IPS-18a (cell line): Measurements from ENCODE around the gene MUC3A.
"Not testable (repeated sequence)": the region's sequence is repeated elsewhere in the genome, so short reads cannot be mapped to it uniquely, and the experiment has no call there.

Source experiments
- H3K27ac ChIP-seq: one replicate; pipeline ENCODE4 v1.5.1; 2013; ENCODE audit warnings: low read length
- H3K27me3 ChIP-seq: one replicate; pipeline ENCODE4 v1.6.1; 2013; ENCODE audit warnings: mild to moderate bottlenecking, low read length; ENCODE audit not compliant: control insufficient read depth, insufficient read depth
- H3K36me3 ChIP-seq: one replicate; pipeline ENCODE4 v1.6.1; 2013; ENCODE audit warnings: low read depth, low read length; ENCODE audit not compliant: control insufficient read depth
- H3K4me1 ChIP-seq: one replicate; pipeline ENCODE4 v1.6.1; 2013; ENCODE audit warnings: low read depth, low read length; ENCODE audit not compliant: control insufficient read depth
- H3K4me3 ChIP-seq: one replicate; pipeline ENCODE4 v1.5.1; 2013; ENCODE audit warnings: low read length
- H3K9ac ChIP-seq: one replicate; pipeline ENCODE4 v1.6.1; 2013; ENCODE audit warnings: mild to moderate bottlenecking, low read length, moderate library complexity
- H3K9me3 ChIP-seq: one replicate; pipeline ENCODE4 v1.6.1; 2013; ENCODE audit warnings: low read depth, low read length; ENCODE audit not compliant: control insufficient read depth

MUC3A gene

GRCh38 chr7:101007361-101007760, 58.0 kb downstream of the MUC3A start:
- H3K4me1 ChIP-seq, H3K27ac ChIP-seq, H3K36me3 ChIP-seq, H3K9me3 ChIP-seq, H3K27me3 ChIP-seq, H3K9ac ChIP-seq, H3K4me3 ChIP-seq: not testable (repeated sequence)

- H3K4me3 ChIP-seq: no peak overlapping the region
- H3K27me3 ChIP-seq: no peaks in the 10 kb centered on the region
- no peaks in the 10 kb centered on the region for H3K9me3 ChIP-seq
- H3K9ac ChIP-seq: no peak overlapping the region
- no peaks in the 10 kb centered on the region for H3K4me1 ChIP-seq
- no peaks in the 10 kb centered on the region for H3K36me3 ChIP-seq
- no peak overlapping the region for H3K27ac ChIP-seq
These were observed 60.3 kb downstream of the MUC3A start for GRCh38 chr7:101009629-101010028.

- Histone ChIP-seq H3K27me3 (no peaks in the 10 kb centered on the region), H3K9ac (no peak overlapping the region), H3K4me3 (no peak overlapping the region), H3K27ac (no peak overlapping the region), H3K36me3 (no peaks in the 10 kb centered on the region), H3K9me3 (no peaks in the 10 kb centered on the region), H3K4me1 (peaks cover 6% of the 10 kb centered on the region)
These were observed 63.6 kb downstream of the MUC3A start for GRCh38 chr7:101012931-101013330.

- Histone ChIP-seq H3K4me3 (peak overlapping the region; percentile 71), H3K9ac (no peak overlapping the region), H3K27ac (no peak overlapping the region), H3K9me3 (no peaks in the 10 kb centered on the region), H3K4me1 (peaks cover 10% of the 10 kb centered on the region), H3K27me3 (no peaks in the 10 kb centered on the region), H3K36me3 (no peaks in the 10 kb centered on the region)
These were observed 66.3 kb downstream of the MUC3A start for GRCh38 chr7:101015626-101016025.

GRCh38 chr7:101017064-101017777, 67.9 kb downstream of the MUC3A start:
- H3K4me1 ChIP-seq: peaks cover 10% of the 10 kb centered on the region
- no peaks in the 10 kb centered on the region for H3K27me3 ChIP-seq
- H3K4me3 ChIP-seq: peak overlapping the region; percentile 71
- no peaks in the 10 kb centered on the region for H3K36me3 ChIP-seq
- no peaks in the 10 kb centered on the region for H3K9me3 ChIP-seq
- H3K9ac ChIP-seq: peak overlapping the region; percentile 77
- H3K27ac ChIP-seq: peak overlapping the region; percentile 25
